Keratinocyte (primary cell): ENCODE results near the gene ANKRD16. TPM values are rescaled to one million over a fixed set of nuclear protein-coding genes. Genes with fewer than 3 reads are reported as not detected.
A peak's percentile ranks its signal among the peaks of the same experiment; 100 is the strongest.

ENCODE experiments used
- DNase-seq: peaks from one replicate; pipeline ENCODE4 v3.0.0-alpha.2; 2011; ENCODE audit warnings: low read depth, missing footprints, low spot score
- FAIRE-seq: peaks from 2 replicates; lab custom pipeline; 2011; peaks lifted over from hg19 to GRCh38; lab: Jason Lieb, UNC
- H2AFZ ChIP-seq: 2 replicates; pipeline ENCODE4 v1.6.0; 2012; ENCODE audit warnings: low read length, control low read depth, inconsistent platforms; ENCODE audit not compliant: control insufficient read depth
- H3K27ac ChIP-seq: 2 replicates; pipeline ENCODE4 v1.5.1; 2011; ENCODE audit warnings: low read length; ENCODE audit not compliant: control insufficient read depth, insufficient read depth
- H3K27me3 ChIP-seq: 3 replicates; pipeline ENCODE4 v1.6.0; 2011; ENCODE audit warnings: low read length; ENCODE audit not compliant: control insufficient read depth, insufficient read depth; ENCODE audit errors: extremely low read depth
- H3K36me3 ChIP-seq, 2 experiments: 2 replicates in 1 of 2; 3 replicates in 1 of 2; pipeline ENCODE4 v1.5.1; 2011; ENCODE audit warnings: low read length in 2 of 2, mild to moderate bottlenecking in 1 of 2; ENCODE audit not compliant: control insufficient read depth in 2 of 2, insufficient read depth in 2 of 2; ENCODE audit errors: extremely low read depth in 1 of 2
- H3K4me1 ChIP-seq: 3 replicates; pipeline ENCODE4 v1.5.1; 2011; ENCODE audit warnings: low read length; ENCODE audit not compliant: control insufficient read depth, insufficient read depth; ENCODE audit errors: extremely low read depth
- H3K4me2 ChIP-seq: 3 replicates; pipeline ENCODE4 v1.6.0; 2011; ENCODE audit warnings: low read depth, low read length; ENCODE audit not compliant: control insufficient read depth, insufficient read depth; ENCODE audit errors: extremely low read depth
- H3K4me3 ChIP-seq, 3 experiments: fragments of 200-600 bp in 1 of 3; sonication (generic) in 1 of 3; 2 replicates in 2 of 3; 3 replicates in 1 of 3; pipeline ENCODE4 v1.5.1; 2011 to 2016; ENCODE audit warnings: low read length in 3 of 3, mild to moderate bottlenecking in 3 of 3, control low read depth in 2 of 3, inconsistent platforms in 1 of 3, low read depth in 1 of 3, mixed read lengths in 1 of 3, mixed run types in 1 of 3, moderate library complexity in 1 of 3; ENCODE audit not compliant: control insufficient read depth in 2 of 3, insufficient read depth in 2 of 3; ENCODE audit errors: extremely low read depth in 1 of 3
- H3K79me2 ChIP-seq: 2 replicates; pipeline ENCODE4 v1.6.0; 2012; ENCODE audit warnings: low read length; ENCODE audit not compliant: control insufficient read depth, insufficient read depth
- H3K9ac ChIP-seq: 3 replicates; pipeline ENCODE4 v1.6.0; 2011; ENCODE audit warnings: low read length; ENCODE audit not compliant: control insufficient read depth, insufficient read depth; ENCODE audit errors: extremely low read depth
- H3K9me1 ChIP-seq: 3 replicates; pipeline ENCODE4 v1.6.0; 2011; ENCODE audit warnings: low read length; ENCODE audit not compliant: control insufficient read depth, insufficient read depth; ENCODE audit errors: extremely low read depth
- H3K9me3 ChIP-seq: 2 replicates; pipeline ENCODE4 v1.5.1; 2012; ENCODE audit warnings: low read depth, low read length; ENCODE audit not compliant: control insufficient read depth
- H4K20me1 ChIP-seq: 3 replicates; pipeline ENCODE4 v1.6.0; 2011; ENCODE audit warnings: low read length; ENCODE audit not compliant: control insufficient read depth, insufficient read depth; ENCODE audit errors: extremely low read depth
- EZH2 ChIP-seq: IDR thresholded peaks from one replicate; pipeline ENCODE4 v1.6.1; 2012; ENCODE audit warnings: inconsistent platforms, mild to moderate bottlenecking, low read length, moderate library complexity
- dilution Hi-C: fragments of 300-500 bp; cut with MboI; formaldehyde crosslinking; loops from one replicate; pipeline ENCODE4 v1.7.0; 2020; ENCODE audit warnings: low sequenced_read_pairs; ENCODE audit not compliant: extremely low pct_ligation_motif_present
- polyA plus RNA-seq, 5 experiments: library from polyadenylated mRNA; depleted of rRNA in 3 of 5; stranded (reverse) in 3 of 5; stranded (forward) in 1 of 5; unstranded in 1 of 5; fragments of >200 nt; gene quantifications; 1 replicate in 1 of 5; 2 replicates in 3 of 5; 3 replicates in 1 of 5; pipeline versions ENCODE4 v1.2.1 to v1.2.3, GENCODE V29; 2011 to 2012; ENCODE audit warnings: missing spikeins in 2 of 5, low read depth in 1 of 5, low replicate concordance in 1 of 5
- TF ChIP-seq, protein P1 (sequence below), 3 experiments: IDR thresholded peaks in 1 of 3; conservative IDR thresholded peaks in 1 of 3; optimal IDR thresholded peaks in 1 of 3; 2 replicates in 2 of 3; 3 replicates in 1 of 3; pipeline versions ENCODE3 to v1.5.1; 2011; ENCODE audit warnings: low read length in 3 of 3, mild to moderate bottlenecking in 3 of 3, moderate library complexity in 2 of 3, control low read depth in 1 of 3, inconsistent platforms in 1 of 3; ENCODE audit not compliant: insufficient read depth in 2 of 3; ENCODE audit errors: extremely low read depth in 1 of 3

Gene ANKRD16
- polyA plus RNA-seq, 1 donor (not counting 4 experiments of a cell fraction or from before 2014, with no cell fraction given), result 6.2 TPM

DNA sequence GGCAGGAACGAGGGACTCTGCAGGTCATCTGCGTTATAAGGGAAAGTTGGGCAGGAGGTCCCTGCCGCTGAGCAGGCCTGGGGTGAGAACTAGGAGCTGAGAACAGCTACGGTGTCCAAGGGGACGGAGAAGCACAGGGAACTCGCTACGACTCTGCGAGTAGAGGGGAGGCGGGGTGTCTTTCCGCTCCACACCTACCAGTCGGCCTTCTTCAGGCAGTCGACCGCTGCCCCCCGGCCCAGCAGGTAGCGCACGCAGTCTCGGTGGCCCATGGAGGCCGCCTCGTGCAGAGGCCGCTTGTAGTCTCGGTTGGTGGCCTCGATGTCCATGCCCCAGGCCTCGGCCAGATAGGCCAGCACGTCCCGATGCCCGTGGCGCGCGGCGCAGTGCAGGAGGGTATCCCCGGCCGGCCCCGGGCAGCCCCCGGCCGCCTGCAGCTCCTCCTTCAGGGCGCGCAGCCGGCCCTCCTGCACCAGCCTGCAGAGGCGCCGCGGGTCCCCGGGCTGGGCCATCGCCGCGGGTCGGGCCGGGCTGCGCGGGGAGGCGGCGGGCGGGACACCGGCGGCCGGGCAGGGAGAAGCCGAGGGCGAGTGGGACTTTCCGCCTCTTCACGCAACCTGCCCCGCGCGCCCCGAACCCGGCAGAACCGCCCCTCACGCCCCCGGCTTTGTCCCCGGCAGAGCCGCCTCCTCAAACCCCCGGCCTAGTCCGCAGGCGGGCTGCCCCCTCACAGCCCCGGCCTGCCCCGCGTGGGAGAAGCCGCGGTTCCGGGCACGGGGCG is 660 bp downstream of the ANKRD16 start:
- dilution Hi-C loops, result no loop called here
- Histone ChIP-seq H3K27me3 (no peaks in the 10 kb centered on the region), H3K9me1 (peaks cover 4% of the 10 kb centered on the region), H3K4me1 (peaks cover 29% of the 10 kb centered on the region), H4K20me1 (no peaks in the 10 kb centered on the region), H2AFZ (peak overlapping the region; percentile 86), H3K36me3 (peaks cover 5 to 14% of the 10 kb centered on the region in 2 experiments), H3K9ac (peak overlapping the region; percentile 83), H3K9me3 (no peaks in the 10 kb centered on the region), H3K27ac (peak overlapping the region; percentile 62), H3K4me2 (peak overlapping the region; percentile 100), H3K79me2 (peaks cover 47% of the 10 kb centered on the region), H3K4me3 (peak overlapping the region; percentile 61 to 87 (median 70))
- DNase-seq, result no peak
- FAIRE-seq, result no peak
- no peak for TF ChIP-seq EZH2
- TF ChIP-seq, protein P1, sequence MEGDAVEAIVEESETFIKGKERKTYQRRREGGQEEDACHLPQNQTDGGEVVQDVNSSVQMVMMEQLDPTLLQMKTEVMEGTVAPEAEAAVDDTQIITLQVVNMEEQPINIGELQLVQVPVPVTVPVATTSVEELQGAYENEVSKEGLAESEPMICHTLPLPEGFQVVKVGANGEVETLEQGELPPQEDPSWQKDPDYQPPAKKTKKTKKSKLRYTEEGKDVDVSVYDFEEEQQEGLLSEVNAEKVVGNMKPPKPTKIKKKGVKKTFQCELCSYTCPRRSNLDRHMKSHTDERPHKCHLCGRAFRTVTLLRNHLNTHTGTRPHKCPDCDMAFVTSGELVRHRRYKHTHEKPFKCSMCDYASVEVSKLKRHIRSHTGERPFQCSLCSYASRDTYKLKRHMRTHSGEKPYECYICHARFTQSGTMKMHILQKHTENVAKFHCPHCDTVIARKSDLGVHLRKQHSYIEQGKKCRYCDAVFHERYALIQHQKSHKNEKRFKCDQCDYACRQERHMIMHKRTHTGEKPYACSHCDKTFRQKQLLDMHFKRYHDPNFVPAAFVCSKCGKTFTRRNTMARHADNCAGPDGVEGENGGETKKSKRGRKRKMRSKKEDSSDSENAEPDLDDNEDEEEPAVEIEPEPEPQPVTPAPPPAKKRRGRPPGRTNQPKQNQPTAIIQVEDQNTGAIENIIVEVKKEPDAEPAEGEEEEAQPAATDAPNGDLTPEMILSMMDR (optimal IDR thresholded peaks at IDR 0.05 in 1 of 3, IDR thresholded peaks at IDR 0.05 in 1 of 3, conservative IDR thresholded peaks at IDR 0.05 in 1 of 3; ENCODE audit: extremely low read depth in 1 of 3, insufficient read depth in 2 of 3, low read length in 3 of 3), result no peak

DNA sequence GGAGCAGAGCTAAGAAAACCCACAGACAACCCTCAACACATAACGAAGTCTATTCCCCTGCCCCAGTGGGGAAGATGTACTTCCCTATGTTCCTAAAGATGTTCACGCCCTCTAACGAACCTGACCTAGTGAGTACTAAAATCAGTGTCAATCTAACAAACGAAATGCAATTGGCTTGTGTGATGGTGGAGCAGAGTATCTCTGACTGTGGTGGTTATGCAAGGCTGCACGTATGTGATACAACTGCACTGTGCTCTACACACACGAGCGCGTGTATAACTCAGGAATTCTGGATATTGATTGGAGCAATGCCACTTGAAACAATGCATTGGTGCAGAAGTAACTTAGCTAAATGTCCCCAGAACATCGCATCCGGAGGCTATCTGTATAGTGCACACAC is 1.3 kb downstream of the ANKRD16 start:
- FAIRE-seq, result peak; percentile 32
- Histone ChIP-seq H4K20me1 (no peaks in the 10 kb centered on the region), H3K4me2 (peak overlapping the region; percentile 100), H3K36me3 (peaks cover 8 to 12% of the 10 kb centered on the region in 2 experiments), H3K4me3 (peak overlapping the region; percentile 61 to 87 (median 70)), H3K4me1 (peaks cover 31% of the 10 kb centered on the region), H3K9me3 (no peaks in the 10 kb centered on the region), H2AFZ (peak overlapping the region; percentile 80), H3K9me1 (peaks cover 4% of the 10 kb centered on the region), H3K27ac (peak overlapping the region; percentile 62), H3K79me2 (peaks cover 41% of the 10 kb centered on the region), H3K27me3 (no peaks in the 10 kb centered on the region), H3K9ac (peak overlapping the region; percentile 83)
- dilution Hi-C loops, result no loop called here
- no peak for DNase-seq
- no peak for TF ChIP-seq EZH2
- TF ChIP-seq, protein P1 (optimal IDR thresholded peaks at IDR 0.05 in 1 of 3, IDR thresholded peaks at IDR 0.05 in 1 of 3, conservative IDR thresholded peaks at IDR 0.05 in 1 of 3; ENCODE audit: extremely low read depth in 1 of 3, insufficient read depth in 2 of 3, low read length in 3 of 3), result no peak
